SU-DHL-6 (cell line): Measurements from ENCODE around the gene IL4I1.
A peak's percentile ranks its signal among the peaks of the same experiment; 100 is the strongest.

Experiments
- H2AFZ ChIP-seq: fragments of 200-600 bp; sonication (generic); 2 replicates; pipeline ENCODE4 v1.6.1; 2014; ENCODE audit warnings: low read depth, mild to moderate bottlenecking, moderate library complexity, mixed read lengths, antibody characterized with exemption, low read length; ENCODE audit not compliant: severe bottlenecking
- H3F3A ChIP-seq: fragments of 200-600 bp; shearing (Covaris generic); 2 replicates; pipeline ENCODE4 v1.6.0; 2016; ENCODE audit warnings: antibody characterized with exemption, mild to moderate bottlenecking; ENCODE audit not compliant: insufficient read depth
- H3K27ac ChIP-seq: fragments of 200-600 bp; sonication (generic); 2 replicates; pipeline ENCODE4 v1.5.1; 2016; ENCODE audit warnings: low read depth, mild to moderate bottlenecking, low read length, moderate library complexity, mixed read lengths
- H3K27me3 ChIP-seq: fragments of 200-600 bp; sonication (generic), shearing (Covaris generic); 2 replicates; pipeline ENCODE4 v1.6.0; 2014; ENCODE audit warnings: mild to moderate bottlenecking, low read length
- H3K36me3 ChIP-seq: fragments of 200-600 bp; sonication (generic); 2 replicates; pipeline ENCODE4 v1.6.1; 2014; ENCODE audit warnings: mild to moderate bottlenecking, low read length, mixed read lengths
- H3K4me2 ChIP-seq: fragments of 300-600, 200-600 bp; shearing (Covaris generic), sonication (generic); 2 replicates; pipeline ENCODE4 v1.6.0; 2014; ENCODE audit warnings: low read length, low read depth, mild to moderate bottlenecking; ENCODE audit not compliant: poor library complexity, severe bottlenecking
- H3K4me3 ChIP-seq: fragments of 200-600 bp; sonication (generic); 2 replicates; pipeline ENCODE4 v1.5.1; 2014; ENCODE audit warnings: antibody characterized with exemption, low read length, mild to moderate bottlenecking, mixed read lengths; ENCODE audit not compliant: insufficient read depth, poor library complexity, severe bottlenecking
- H3K79me2 ChIP-seq: fragments of 200-600 bp; sonication (generic); 2 replicates; pipeline ENCODE4 v1.6.1; 2014; ENCODE audit warnings: mild to moderate bottlenecking, low read length, moderate library complexity; ENCODE audit not compliant: insufficient read depth
- H3K9ac ChIP-seq: fragments of 200-600 bp; sonication (generic); 2 replicates; pipeline ENCODE4 v1.7.0; 2014; ENCODE audit warnings: mild to moderate bottlenecking, low read length
- H3K9me2 ChIP-seq: fragments of 200-600 bp; sonication (generic); replicated peaks from 2 replicates; pipeline ENCODE4 v1.6.1; 2014; ENCODE audit warnings: low read length; ENCODE audit not compliant: insufficient read depth
- H3K9me3 ChIP-seq: fragments of 200-600 bp; sonication (generic); 2 replicates; pipeline ENCODE4 v1.6.1; 2014; ENCODE audit warnings: low read length, mixed read lengths; ENCODE audit not compliant: insufficient read depth
- H4K20me1 ChIP-seq: fragments of 200-600 bp; sonication (generic); 2 replicates; pipeline ENCODE4 v1.6.1; 2014; ENCODE audit warnings: low read depth, mild to moderate bottlenecking, antibody characterized with exemption, low read length, moderate library complexity, mixed read lengths
- EZH2phosphoT487 ChIP-seq: fragments of 200-600 bp; sonication (generic), shearing (Covaris generic); conservative IDR thresholded peaks from 2 replicates; pipeline ENCODE4 v1.6.1; 2018; ENCODE audit warnings: mild to moderate bottlenecking, antibody characterized with exemption, low read length, moderate library complexity, mixed read lengths
- TF ChIP-seq, protein P1 (sequence below): fragments of 200-600 bp; sonication (generic); IDR thresholded peaks from one replicate; pipeline ENCODE4 v1.5.1; 2017; ENCODE audit warnings: antibody characterized with exemption, mild to moderate bottlenecking, low read length, moderate library complexity; ENCODE audit not compliant: insufficient read depth, poor library complexity, severe bottlenecking

The IL4I1 gene

DNA sequence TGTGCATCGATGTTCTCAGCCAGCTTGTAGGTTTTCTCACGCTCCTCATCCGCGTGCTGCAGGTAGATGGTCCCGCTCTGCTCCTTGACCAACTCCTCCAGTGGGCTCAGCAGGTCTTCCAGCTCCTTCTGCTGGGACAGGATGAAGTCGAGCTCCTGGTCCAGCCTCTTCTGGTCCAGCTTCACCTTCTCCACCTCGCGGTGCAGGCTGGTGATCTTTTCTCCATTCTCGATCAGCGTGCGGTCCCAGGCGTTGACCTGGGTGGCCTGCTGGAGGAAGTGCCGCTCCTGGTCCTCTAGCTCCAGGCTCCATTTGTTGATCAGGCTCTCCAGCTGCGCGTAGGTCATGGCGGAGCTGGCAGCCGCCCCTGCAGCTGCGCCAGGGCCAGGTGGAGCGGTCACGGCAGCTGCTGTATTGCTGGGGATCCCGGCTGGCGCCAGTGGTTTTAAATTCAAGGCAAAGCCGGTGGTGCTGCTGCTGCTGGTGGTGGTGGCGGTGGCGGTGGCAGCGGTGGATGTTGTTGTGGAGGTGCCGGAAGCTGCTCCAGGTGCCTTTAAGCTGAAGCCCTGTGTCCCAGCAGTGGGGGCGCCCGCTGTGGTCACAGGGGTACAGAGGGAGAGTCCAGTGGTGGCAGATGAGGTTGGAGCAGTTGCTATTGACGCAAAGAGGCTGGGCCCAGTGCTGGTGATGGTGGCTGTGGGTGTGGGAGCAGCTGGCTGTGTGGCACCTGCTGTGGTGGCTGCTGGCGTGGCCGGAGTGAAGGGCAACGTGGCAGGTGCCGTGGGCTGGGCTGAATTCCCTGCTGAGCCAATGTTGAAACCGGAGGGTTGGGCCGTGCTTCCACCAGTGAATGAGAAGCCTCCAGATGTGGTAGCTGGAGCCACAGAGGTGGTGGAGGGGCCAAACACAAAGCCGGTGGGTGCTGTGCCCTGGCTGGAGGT is 12.1 kb upstream of the IL4I1 start:
- no peak for TF ChIP-seq EZH2phosphoT487
- TF ChIP-seq, protein P1, sequence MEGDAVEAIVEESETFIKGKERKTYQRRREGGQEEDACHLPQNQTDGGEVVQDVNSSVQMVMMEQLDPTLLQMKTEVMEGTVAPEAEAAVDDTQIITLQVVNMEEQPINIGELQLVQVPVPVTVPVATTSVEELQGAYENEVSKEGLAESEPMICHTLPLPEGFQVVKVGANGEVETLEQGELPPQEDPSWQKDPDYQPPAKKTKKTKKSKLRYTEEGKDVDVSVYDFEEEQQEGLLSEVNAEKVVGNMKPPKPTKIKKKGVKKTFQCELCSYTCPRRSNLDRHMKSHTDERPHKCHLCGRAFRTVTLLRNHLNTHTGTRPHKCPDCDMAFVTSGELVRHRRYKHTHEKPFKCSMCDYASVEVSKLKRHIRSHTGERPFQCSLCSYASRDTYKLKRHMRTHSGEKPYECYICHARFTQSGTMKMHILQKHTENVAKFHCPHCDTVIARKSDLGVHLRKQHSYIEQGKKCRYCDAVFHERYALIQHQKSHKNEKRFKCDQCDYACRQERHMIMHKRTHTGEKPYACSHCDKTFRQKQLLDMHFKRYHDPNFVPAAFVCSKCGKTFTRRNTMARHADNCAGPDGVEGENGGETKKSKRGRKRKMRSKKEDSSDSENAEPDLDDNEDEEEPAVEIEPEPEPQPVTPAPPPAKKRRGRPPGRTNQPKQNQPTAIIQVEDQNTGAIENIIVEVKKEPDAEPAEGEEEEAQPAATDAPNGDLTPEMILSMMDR, result no peak
- Histone ChIP-seq H3F3A (peaks cover 19% of the 10 kb centered on the region; the same call in 1 of the 2 replicates), H3K36me3 (no peaks in the 10 kb centered on the region), H3K9me2 (no peaks in the 10 kb centered on the region), H3K4me3 (no peak overlapping the region), H3K9ac (no peak overlapping the region), H3K9me3 (no peaks in the 10 kb centered on the region), H4K20me1 (no peaks in the 10 kb centered on the region), H3K27ac (peak overlapping the region; percentile 46), H3K79me2 (0 out of 2 replicates have a peak, but pooled peaks cover 9% of the 10 kb centered on the region), H2AFZ (no peak overlapping the region), H3K4me2 (no peak overlapping the region), H3K27me3 (no peaks in the 10 kb centered on the region)

DNA sequence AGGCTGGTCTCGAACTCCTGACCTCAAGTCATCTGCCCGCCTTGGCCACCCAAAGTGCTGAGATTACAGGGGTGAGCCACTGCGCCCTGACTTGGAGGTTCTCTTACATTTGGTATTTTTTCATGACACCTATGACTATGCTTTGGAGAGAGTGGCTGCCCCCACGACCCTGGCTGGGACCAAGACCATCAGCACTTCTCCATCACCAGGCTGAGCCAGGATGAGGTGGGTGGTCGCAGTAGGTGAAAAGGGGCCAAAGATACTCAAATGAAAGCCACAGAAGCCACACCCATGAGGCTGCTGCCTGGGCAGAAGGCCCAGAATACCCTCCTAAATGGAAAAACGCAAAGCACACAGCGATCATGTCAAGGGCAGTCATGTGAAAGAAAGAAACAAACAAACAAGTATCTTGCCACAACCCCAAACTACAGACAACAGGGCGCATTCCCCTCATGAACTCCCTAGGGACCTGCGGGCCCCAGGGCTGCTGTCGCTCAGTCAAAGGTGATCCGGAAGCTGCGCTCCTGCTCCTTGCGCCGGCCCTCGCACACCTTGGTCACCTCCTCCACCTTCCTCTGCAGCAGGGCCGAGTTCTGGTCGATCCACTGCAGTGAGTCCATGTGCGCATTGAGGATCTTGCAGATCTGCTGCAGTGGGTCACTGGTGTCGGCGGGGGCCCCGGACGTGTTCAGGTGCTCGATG is 11.2 kb upstream of the IL4I1 start:
- H3K9me3 ChIP-seq, result no peaks in the 10 kb centered on the region
- no peaks in the 10 kb centered on the region for H4K20me1 ChIP-seq
- H3K27me3 ChIP-seq, result no peaks in the 10 kb centered on the region
- H2AFZ ChIP-seq, result no peak overlapping the region
- H3K79me2 ChIP-seq, result 0 out of 2 replicates have a peak, but pooled peaks cover 4% of the 10 kb centered on the region
- no peaks in the 10 kb centered on the region for H3K9me2 ChIP-seq
- H3K4me3 ChIP-seq, result no peak overlapping the region
- H3F3A ChIP-seq, result peaks cover 19% of the 10 kb centered on the region; the same call in 1 of the 2 replicates
- TF ChIP-seq, protein P1, result no peak
- no peak for TF ChIP-seq EZH2phosphoT487
- H3K36me3 ChIP-seq, result no peaks in the 10 kb centered on the region
- no peak overlapping the region for H3K4me2 ChIP-seq
- no peak overlapping the region for H3K9ac ChIP-seq
- peak overlapping the region; percentile 46 for H3K27ac ChIP-seq

DNA sequence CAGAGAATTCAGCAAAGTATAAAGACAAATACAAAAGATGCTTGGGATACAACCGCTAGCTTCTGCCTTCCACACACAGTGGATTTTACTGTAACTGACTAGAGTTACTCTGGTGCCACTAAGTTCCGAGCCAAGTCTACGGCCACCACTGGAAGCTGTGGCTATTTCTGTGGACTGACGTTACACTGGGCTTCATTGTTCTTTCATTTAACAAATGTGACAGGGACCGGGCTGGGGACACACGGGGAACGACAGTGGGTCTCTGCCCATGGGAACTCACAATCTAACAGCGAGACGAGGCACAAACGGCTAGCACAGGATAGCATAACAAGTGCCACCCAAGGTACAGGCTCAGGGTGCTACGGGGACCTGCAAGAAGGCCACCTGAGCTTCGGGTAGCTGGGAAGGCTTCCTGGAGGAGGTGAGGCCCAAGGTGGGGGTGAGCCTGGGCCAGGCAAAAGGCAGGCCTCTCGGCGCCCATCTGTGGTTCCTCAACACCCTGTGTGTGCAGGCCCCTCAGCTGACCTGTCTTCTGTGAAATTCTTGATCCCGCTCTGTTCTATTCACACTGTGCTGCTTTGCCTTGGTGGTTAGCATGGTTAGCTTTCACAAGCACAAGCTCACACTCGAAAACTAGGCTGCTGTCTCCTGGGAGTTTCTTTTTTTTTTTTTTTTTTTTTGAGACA is 10.3 kb upstream of the IL4I1 start:
- peak overlapping the region; percentile 46 for H3K27ac ChIP-seq
- no peaks in the 10 kb centered on the region for H3K9me3 ChIP-seq
- no peak overlapping the region for H3K4me3 ChIP-seq
- H3K9me2 ChIP-seq, result no peaks in the 10 kb centered on the region
- H3K9ac ChIP-seq, result no peak overlapping the region
- no peaks in the 10 kb centered on the region for H3K27me3 ChIP-seq
- no peak overlapping the region for H2AFZ ChIP-seq
- TF ChIP-seq, protein P1, result no peak
- TF ChIP-seq EZH2phosphoT487, result no peak
- peaks cover 18% of the 10 kb centered on the region; the same call in 1 of the 2 replicates for H3F3A ChIP-seq
- no peak overlapping the region for H3K4me2 ChIP-seq
- H3K79me2 ChIP-seq, result 0 out of 2 replicates have a peak, but pooled peaks cover 4% of the 10 kb centered on the region
- H3K36me3 ChIP-seq, result no peaks in the 10 kb centered on the region
- H4K20me1 ChIP-seq, result no peaks in the 10 kb centered on the region
